Measurements from ENCODE around the gene C17orf75.

GRCh38 chr17:32320847-32321246 lies 21.1 kb downstream of the C17orf75 start:
- TF ChIP-seq CTCF (IDR thresholded peaks at IDR 0.05; ENCODE audit: low read depth, low read length, missing input control) (no peak), TAF1 (conservative IDR thresholded peaks at IDR 0.05) (no peak), REST (IDR thresholded peaks at IDR 0.05) (no peak), YY1 (IDR thresholded peaks at IDR 0.05) (no peak), SP1 (IDR thresholded peaks at IDR 0.05) (no peak), MAX (IDR thresholded peaks at IDR 0.05) (no peak), NR2F2 (IDR thresholded peaks at IDR 0.05) (no peak), ZBTB33 (IDR thresholded peaks at IDR 0.05) (no peak), HNF4G (IDR thresholded peaks at IDR 0.05) (no peak), RXRA (IDR thresholded peaks at IDR 0.05) (no peak), FOXA2 (IDR thresholded peaks at IDR 0.05) (no peak), FOXA1 (IDR thresholded peaks at IDR 0.05) (no peak), EGR1 (IDR thresholded peaks at IDR 0.05; ENCODE audit: low read depth in 2 of 2) (no peak)

All from liver (tissue), 3 donors.